WTC11 (cell line): ENCODE data around the gene NCL. TPM values are rescaled to one million over a fixed set of nuclear protein-coding genes. Genes with fewer than 3 reads are reported as not detected.
"Not testable (repeated sequence)": the region's sequence is repeated elsewhere in the genome, so short reads cannot be mapped to it uniquely, and the experiment has no call there.

Experiments
- ATAC-seq: fragments of 200-7000 bp; cut with Tn5 transposase; 2 replicates; pipeline ENCODE4 v1.10.0; 2021; ENCODE audit warnings: mild to moderate bottlenecking, moderate library complexity
- CTCF ChIA-PET: fragments of 300-600 bp; sonication (Branson Sonifier 250); formaldehyde crosslinking; loops from one replicate; lab custom pipeline; 2021; ENCODE audit warnings: antibody characterized with exemption; lab: Charles Lee
- POLR2A ChIA-PET: fragments of 350-600 bp; sonication (Branson Sonifier 250); formaldehyde crosslinking; loops from one replicate; lab custom pipeline; 2021; ENCODE audit warnings: antibody characterized with exemption; lab: Charles Lee
- DNase-seq: peaks from one replicate; pipeline ENCODE4 v3.0.0; 2021; ENCODE audit warnings: low spot score
- H3K27ac Mint-ChIP-seq: 2 replicates; pipeline ENCODE4 v1.8.0; 2021; ENCODE audit warnings: mixed read lengths
- H3K27me3 Mint-ChIP-seq: 2 replicates; pipeline ENCODE4 v1.8.0; 2021; ENCODE audit warnings: low read depth, mild to moderate bottlenecking, moderate library complexity, mixed read lengths
- H3K36me3 Mint-ChIP-seq: 2 replicates; pipeline ENCODE4 v1.8.0; 2021; ENCODE audit warnings: mixed read lengths
- H3K4me1 Mint-ChIP-seq: 2 replicates; pipeline ENCODE4 v1.8.0; 2022; ENCODE audit warnings: mixed read lengths
- H3K4me3 Mint-ChIP-seq: 2 replicates; pipeline ENCODE4 v1.8.0; 2021; ENCODE audit warnings: mild to moderate bottlenecking, moderate library complexity, mixed read lengths
- H3K9me3 Mint-ChIP-seq: 2 replicates; pipeline ENCODE4 v1.8.0; 2021; ENCODE audit warnings: mixed read lengths
- AR ChIP-seq: fragments of 250-450 bp; sonication (Bioruptor Pico); IDR thresholded peaks from 2 replicates; pipeline ENCODE4 v1.9.0; 2021; ENCODE audit warnings: mild to moderate bottlenecking
- CTCF ChIP-seq: fragments of 200-600 bp; IDR thresholded peaks from 2 replicates; pipeline ENCODE4 v1.8.0; 2022; ENCODE audit warnings: antibody characterized with exemption
- IRF2 ChIP-seq: sonication (generic); formaldehyde crosslinking; IDR thresholded peaks from 2 replicates; pipeline ENCODE4 v1.8.0; 2022; ENCODE audit warnings: low read depth, missing genetic modification reagents, borderline replicate concordance
- STAT6 ChIP-seq: sonication (generic); formaldehyde crosslinking; conservative IDR thresholded peaks from 2 replicates; pipeline ENCODE4 v1.8.1; 2023; ENCODE audit warnings: mild to moderate bottlenecking, low read depth, missing genetic modification reagents, moderate library complexity
- TEAD1 ChIP-seq: sonication (generic); formaldehyde crosslinking; IDR thresholded peaks from 2 replicates; pipeline ENCODE4 v1.8.0; 2022; ENCODE audit warnings: mild to moderate bottlenecking, missing genetic modification reagents
- total RNA-seq: library from RNA; stranded (reverse); gene quantifications from 3 replicates; pipeline ENCODE4 v1.2.3, GENCODE V29; 2021

The NCL gene
- total RNA-seq, 1 experiment from 2014 or later, result 1,223 TPM

- H3K27ac Mint-ChIP-seq, result peak overlapping the region; percentile 99
- ATAC-seq (no peak), DNase-seq (no peak)
- no peak for TF ChIP-seq TEAD1
- no peak for TF ChIP-seq AR (CRISPR knock-in tag)
- TF ChIP-seq IRF2, result no peak
- TF ChIP-seq STAT6 (CRISPR knock-in tag), result no peak
- H3K36me3 Mint-ChIP-seq, result peaks cover 20% of the 10 kb centered on the region
- H3K4me3 Mint-ChIP-seq, result no peak overlapping the region
- no peaks in the 10 kb centered on the region for H3K27me3 Mint-ChIP-seq
- H3K9me3 Mint-ChIP-seq, result peaks cover 17% of the 10 kb centered on the region
- ChIA-PET CTCF (interaction anchor here (1.0 to 5.8 kb wide), 7 partner anchors 9 to 182 kb away, joined by 3 to 58 read pairs (median 9); no protein-coding TSS in a partner anchor), POLR2A (interaction anchor here (1.4 to 3.4 kb wide), 2 partner anchors 43 to 55 kb away, joined by 4 to 15 read pairs; partner anchors contain the start of gene NCL)
- peaks cover 79% of the 10 kb centered on the region for H3K4me1 Mint-ChIP-seq
These were observed 54.5 kb downstream of the NCL start for GRCh38 chr2:231409776-231410175.

- peak overlapping the region; percentile 84 for H3K27ac Mint-ChIP-seq
- H3K27me3 Mint-ChIP-seq, H3K4me3 Mint-ChIP-seq, ATAC-seq, DNase-seq, POLR2A ChIA-PET: not testable (repeated sequence)
- peaks cover 76% of the 10 kb centered on the region for H3K4me1 Mint-ChIP-seq
- CTCF ChIA-PET, result interaction anchor here (0.7 to 4.5 kb wide), 9 partner anchors 8 to 304 kb away, joined by 3 to 37 read pairs (median 3); no protein-coding TSS in a partner anchor
- H3K9me3 Mint-ChIP-seq, result peaks cover 17% of the 10 kb centered on the region
- H3K36me3 Mint-ChIP-seq, result peaks cover 20% of the 10 kb centered on the region
These were observed 56.0 kb downstream of the NCL start for GRCh38 chr2:231408304-231408703.

GRCh38 chr2:231407686-231408085 lies 56.6 kb downstream of the NCL start:
- H3K4me3 Mint-ChIP-seq, DNase-seq, H3K27me3 Mint-ChIP-seq, H3K27ac Mint-ChIP-seq, ATAC-seq, POLR2A ChIA-PET: not testable (repeated sequence)
- Mint-ChIP-seq H3K9me3 (peaks cover 17% of the 10 kb centered on the region), H3K36me3 (peaks cover 20% of the 10 kb centered on the region), H3K4me1 (peaks cover 76% of the 10 kb centered on the region)
- CTCF ChIA-PET, result interaction anchor here (0.8 to 4.5 kb wide), 6 partner anchors 7 to 304 kb away, joined by 3 to 37 read pairs (median 4); no protein-coding TSS in a partner anchor

GRCh38 chr2:231405601-231406367 lies 58.5 kb downstream of the NCL start:
- not testable (repeated sequence) for H3K27ac Mint-ChIP-seq, ATAC-seq, H3K27me3 Mint-ChIP-seq, DNase-seq, H3K4me3 Mint-ChIP-seq
- ChIA-PET CTCF (interaction anchor here (0.6 to 4.5 kb wide), 25 partner anchors 8 to 302 kb away, joined by 3 to 37 read pairs (median 5); no protein-coding TSS in a partner anchor), POLR2A (interaction anchor here (0.9 kb wide), 2 partner anchors 58 to 152 kb away, joined by 3 to 4 read pairs; partner anchors contain the start of gene NCL)
- Mint-ChIP-seq H3K36me3 (peaks cover 27% of the 10 kb centered on the region), H3K9me3 (peaks cover 17% of the 10 kb centered on the region), H3K4me1 (peaks cover 81% of the 10 kb centered on the region)
- peak; percentile 22; the same call in 1 of the 2 replicates for TF ChIP-seq CTCF

GRCh38 chr2:231404183-231404578 lies 60.1 kb downstream of the NCL start:
- not testable (repeated sequence) for DNase-seq
- peak overlapping the region; percentile 70; the same call in 1 of the 2 replicates for H3K27ac Mint-ChIP-seq

More at GRCh38 chr2:231404183-231404578, 60.1 kb downstream of the NCL start:
- POLR2A ChIA-PET, H3K27me3 Mint-ChIP-seq, H3K4me3 Mint-ChIP-seq, ATAC-seq, H3K9me3 Mint-ChIP-seq: not testable (repeated sequence)
- peaks cover 82% of the 10 kb centered on the region for H3K4me1 Mint-ChIP-seq
- peaks cover 22% of the 10 kb centered on the region for H3K36me3 Mint-ChIP-seq
- CTCF ChIA-PET, result interaction anchor here (0.6 to 4.5 kb wide), 8 partner anchors 9 to 259 kb away, joined by 3 to 37 read pairs (median 8); no protein-coding TSS in a partner anchor

Other genes starting within 250 kb of the NCL start
- 151 to 197 TPM (median 194 TPM) in 3 replicates for gene B3GNT7, start 68.8 kb downstream of the NCL start, total RNA-seq
- gene NMUR1, start 66.0 kb upstream of the NCL start, total RNA-seq, result 0.42 to 0.44 TPM (median 0.44 TPM) in 3 replicates
- not detected in 3 replicates for gene TEX44, start 128.4 kb upstream of the NCL start, total RNA-seq
- gene PTMA, start 244.0 kb upstream of the NCL start, total RNA-seq, result 2,164 to 2,284 TPM (median 2,200 TPM) in 3 replicates